Neuronal stem cell (in vitro differentiated cells): ENCODE data around the gene CDH13.

Source experiments
- DNase-seq: peaks from one replicate; pipeline ENCODE4 v3.0.0-alpha.2; 2013; ENCODE audit warnings: low spot score
- H2AFZ ChIP-seq: one replicate; pipeline ENCODE4 v1.6.1; 2013; ENCODE audit warnings: mild to moderate bottlenecking, low read length, inconsistent platforms
- H2AK5ac ChIP-seq: 2 replicates; pipeline ENCODE4 v1.6.1; 2013; ENCODE audit warnings: low read depth, mild to moderate bottlenecking, inconsistent platforms, low read length, moderate library complexity, mixed read lengths
- H2BK120ac ChIP-seq: 2 replicates; pipeline ENCODE4 v1.6.1; 2013; ENCODE audit warnings: low read depth, mild to moderate bottlenecking, inconsistent platforms, low read length, moderate library complexity, mixed read lengths
- H2BK12ac ChIP-seq: one replicate; pipeline ENCODE4 v1.6.1; 2013; ENCODE audit warnings: low read length, inconsistent platforms
- H2BK15ac ChIP-seq: 2 replicates; pipeline ENCODE4 v1.6.1; 2013; ENCODE audit warnings: mild to moderate bottlenecking, low read length, inconsistent platforms, mixed read lengths
- H2BK5ac ChIP-seq: one replicate; pipeline ENCODE4 v1.6.1; 2013; ENCODE audit warnings: inconsistent platforms, mild to moderate bottlenecking, low read length, moderate library complexity
- H3K14ac ChIP-seq: one replicate; pipeline ENCODE4 v1.6.1; 2013; ENCODE audit warnings: low read length, inconsistent platforms
- H3K18ac ChIP-seq: 2 replicates; pipeline ENCODE4 v1.6.1; 2013; ENCODE audit warnings: low read length, inconsistent platforms
- H3K23ac ChIP-seq: 2 replicates; pipeline ENCODE4 v1.6.1; 2013; ENCODE audit warnings: low read depth, mild to moderate bottlenecking, mixed read lengths, low read length, inconsistent platforms; ENCODE audit not compliant: poor library complexity
- H3K27ac ChIP-seq: replicated peaks from 3 replicates; pipeline ENCODE4 v1.5.1; 2013; ENCODE audit warnings: low read length, inconsistent platforms
- H3K27me3 ChIP-seq, 3 experiments: 2 replicates each; pipeline ENCODE4 v1.6.1; 2013; ENCODE audit warnings: low read length in 3 of 3, mild to moderate bottlenecking in 2 of 3, inconsistent platforms in 1 of 3, low read depth in 1 of 3, mixed read lengths in 1 of 3, moderate library complexity in 1 of 3; ENCODE audit not compliant: control insufficient read depth in 3 of 3, insufficient read depth in 3 of 3
- H3K36me3 ChIP-seq, 2 donors: replicated peaks in 1 of 2; 2 replicates each; pipeline ENCODE4 v1.6.1; 2013; ENCODE audit warnings: low read length in 2 of 2; ENCODE audit not compliant: control insufficient read depth in 2 of 2, insufficient read depth in 2 of 2
- H3K4ac ChIP-seq: 2 replicates; pipeline ENCODE4 v1.6.1; 2013; ENCODE audit warnings: inconsistent platforms, mild to moderate bottlenecking, low read length, moderate library complexity
- H3K4me1 ChIP-seq, 2 donors: 1 replicate in 1 of 2; 2 replicates in 1 of 2; pipeline ENCODE4 v1.6.1; 2013; ENCODE audit warnings: low read length in 2 of 2, low read depth in 1 of 2; ENCODE audit not compliant: control insufficient read depth in 2 of 2, insufficient read depth in 1 of 2
- H3K4me2 ChIP-seq: one replicate; pipeline ENCODE4 v1.6.1; 2013; ENCODE audit warnings: mild to moderate bottlenecking, low read length, inconsistent platforms; ENCODE audit not compliant: insufficient read depth, poor library complexity, severe bottlenecking
- H3K4me3 ChIP-seq, 2 donors: 2 replicates each; pipeline ENCODE4 v1.5.1; 2013; ENCODE audit warnings: low read length in 2 of 2, mild to moderate bottlenecking in 2 of 2, inconsistent platforms in 1 of 2, moderate library complexity in 1 of 2
- H3K79me1 ChIP-seq: one replicate; pipeline ENCODE4 v1.6.1; 2013; ENCODE audit warnings: low read depth, mild to moderate bottlenecking, inconsistent platforms, low read length, moderate library complexity
- H3K9ac ChIP-seq: one replicate; pipeline ENCODE4 v1.6.1; 2013; ENCODE audit warnings: mild to moderate bottlenecking, low read depth, low read length, inconsistent platforms; ENCODE audit not compliant: poor library complexity
- H3K9me3 ChIP-seq, 2 donors: replicated peaks in 1 of 2; 2 replicates each; pipeline versions ENCODE3 to v1.6.1; 2013; ENCODE audit warnings: low read length in 2 of 2, mild to moderate bottlenecking in 2 of 2, inconsistent platforms in 1 of 2, low read depth in 1 of 2, mixed read lengths in 1 of 2, moderate library complexity in 1 of 2; ENCODE audit not compliant: control insufficient read depth in 2 of 2, insufficient read depth in 1 of 2
- H4K8ac ChIP-seq: one replicate; pipeline ENCODE4 v1.6.1; 2013; ENCODE audit warnings: low read depth, mild to moderate bottlenecking, inconsistent platforms, low read length, moderate library complexity
- H4K91ac ChIP-seq: one replicate; pipeline ENCODE4 v1.6.1; 2013; ENCODE audit warnings: low read length, low read depth, mild to moderate bottlenecking, inconsistent platforms; ENCODE audit not compliant: poor library complexity
- WGBS, 2 donors: extraction: QIAGEN DNeasy Blood & Tissue Kit; methylation state at CpG; one replicate each; pipeline ENCODE4 v1.1.7; 2013; ENCODE audit warnings: missing lambda C conversion rate in 2 of 2, mixed read lengths in 1 of 2; ENCODE audit not compliant: insufficient read length in 2 of 2, insufficient replicate concordance in 1 of 2; ENCODE audit errors: extremely low coverage in 2 of 2; 5-methylcytosine and 5-hydroxymethylcytosine counted together

The CDH13 gene

GRCh38 chr16:83552930-83553329 is 926.2 kb downstream of the CDH13 start:
- no peak for DNase-seq
- Histone ChIP-seq H4K91ac (no peak overlapping the region), H3K27ac (no peak overlapping the region), H3K27me3 (no peaks in the 10 kb centered on the region), H3K4me1 (peaks cover 0 to 3% of the 10 kb centered on the region in 2 donors), H2BK15ac (no peak overlapping the region), H2BK120ac (no peak overlapping the region), H3K9ac (no peak overlapping the region), H3K14ac (no peak overlapping the region), H3K36me3 (no peaks in the 10 kb centered on the region), H3K23ac (no peak overlapping the region), H3K18ac (no peak overlapping the region), H2BK5ac (no peak overlapping the region), H2AFZ (no peak overlapping the region), H3K4me2 (no peak overlapping the region), H3K4me3 (no peak overlapping the region), H3K9me3 (no peaks in the 10 kb centered on the region), H2BK12ac (no peak overlapping the region), H4K8ac (no peak overlapping the region), H3K79me1 (no peaks in the 10 kb centered on the region), H3K4ac (no peak overlapping the region), H2AK5ac (no peak overlapping the region)
- no CpG with 5 or more reads among the region's 10 CpGs for WGBS, 2 donors

GRCh38 chr16:83554096-83554495 is 927.3 kb downstream of the CDH13 start:
- no CpG with 5 or more reads among the region's 3 CpGs for WGBS, 2 donors
- H3K4ac ChIP-seq = no peak overlapping the region
- H3K4me2 ChIP-seq = no peak overlapping the region

GRCh38 chr16:83554540-83554939 is 927.8 kb downstream of the CDH13 start:
- Histone ChIP-seq H3K23ac (no peak overlapping the region), H3K4me1 (peaks cover 0 to 2% of the 10 kb centered on the region in 2 donors), H3K4ac (no peak overlapping the region), H3K9ac (no peak overlapping the region), H3K14ac (no peak overlapping the region), H3K4me2 (no peak overlapping the region), H2BK12ac (no peak overlapping the region), H4K91ac (no peak overlapping the region), H3K18ac (no peak overlapping the region), H2AFZ (no peak overlapping the region), H3K4me3 (no peak overlapping the region), H4K8ac (no peak overlapping the region), H3K27ac (no peak overlapping the region), H3K27me3 (no peaks in the 10 kb centered on the region), H2BK5ac (no peak overlapping the region), H3K9me3 (no peaks in the 10 kb centered on the region), H3K36me3 (no peaks in the 10 kb centered on the region), H3K79me1 (no peaks in the 10 kb centered on the region), H2BK15ac (no peak overlapping the region), H2BK120ac (no peak overlapping the region), H2AK5ac (no peak overlapping the region)
- no CpG with 5 or more reads among the region's 1 CpG for WGBS, 2 donors
- no peak for DNase-seq

More at GRCh38 chr16:83554096-83554495, 927.3 kb downstream of the CDH13 start:
- Histone ChIP-seq H3K79me1 (no peaks in the 10 kb centered on the region), H2BK5ac (no peak overlapping the region), H3K9me3 (no peaks in the 10 kb centered on the region), H3K23ac (no peak overlapping the region), H3K36me3 (no peaks in the 10 kb centered on the region), H3K18ac (no peak overlapping the region), H2AFZ (no peak overlapping the region), H2BK120ac (no peak overlapping the region), H2AK5ac (no peak overlapping the region), H3K4me1 (peaks cover 0 to 2% of the 10 kb centered on the region in 2 donors), H3K9ac (no peak overlapping the region), H4K91ac (no peak overlapping the region), H3K27ac (no peak overlapping the region), H4K8ac (no peak overlapping the region), H3K27me3 (no peaks in the 10 kb centered on the region), H2BK12ac (no peak overlapping the region), H3K4me3 (no peak overlapping the region), H3K14ac (no peak overlapping the region), H2BK15ac (no peak overlapping the region)
- DNase-seq = no peak

- no CpG with 5 or more reads among the region's 2 CpGs for WGBS, 2 donors
- Histone ChIP-seq H3K27me3 (peaks cover 0 to 1% (median 0%) of the 10 kb centered on the region in 3 experiments), H2BK5ac (no peak overlapping the region), H2AFZ (no peak overlapping the region), H2BK120ac (no peak overlapping the region), H3K14ac (no peak overlapping the region), H2BK15ac (no peak overlapping the region), H3K4me3 (no peak overlapping the region), H4K8ac (no peak overlapping the region), H4K91ac (no peak overlapping the region), H3K4ac (no peak overlapping the region), H3K18ac (no peak overlapping the region), H3K9ac (no peak overlapping the region), H3K23ac (no peak overlapping the region), H3K36me3 (no peaks in the 10 kb centered on the region), H3K4me2 (no peak overlapping the region), H3K27ac (no peak overlapping the region), H3K79me1 (no peaks in the 10 kb centered on the region), H3K4me1 (no peaks in the 10 kb centered on the region), H3K9me3 (no peaks in the 10 kb centered on the region), H2BK12ac (no peak overlapping the region), H2AK5ac (no peak overlapping the region)
- peak; percentile 46 for DNase-seq
Observed at GRCh38 chr16:83561876-83562275, 935.1 kb downstream of the CDH13 start.
